HG03139 (cell line): ENCODE data around the gene DACH1.

Experiments
- ATAC-seq: cut with Tn5 transposase; IDR thresholded peaks from one replicate; pipeline ENCODE4 v1.9.1; 2021; ENCODE audit not compliant: unreplicated experiment

The DACH1 gene

DNA sequence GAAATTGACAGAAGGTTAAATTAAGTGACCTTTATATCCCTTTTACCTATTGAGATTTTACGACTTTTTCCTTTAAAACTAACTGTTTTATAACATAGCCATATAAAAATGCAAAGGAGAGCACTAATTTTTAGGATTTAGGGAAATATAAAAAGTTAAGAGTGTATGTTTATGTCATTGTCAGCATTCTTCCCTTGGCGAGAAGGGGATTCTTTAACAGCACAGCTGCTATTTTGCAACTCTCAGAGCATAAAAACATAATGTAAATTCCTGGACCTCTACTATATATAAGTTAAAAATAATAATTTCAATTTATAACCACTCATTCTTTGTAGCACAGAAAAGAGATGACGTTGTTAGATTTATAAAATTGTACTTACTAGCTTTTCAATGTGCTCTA, 363.2 kb downstream of the DACH1 start:
- ATAC-seq, result no peak

DNA sequence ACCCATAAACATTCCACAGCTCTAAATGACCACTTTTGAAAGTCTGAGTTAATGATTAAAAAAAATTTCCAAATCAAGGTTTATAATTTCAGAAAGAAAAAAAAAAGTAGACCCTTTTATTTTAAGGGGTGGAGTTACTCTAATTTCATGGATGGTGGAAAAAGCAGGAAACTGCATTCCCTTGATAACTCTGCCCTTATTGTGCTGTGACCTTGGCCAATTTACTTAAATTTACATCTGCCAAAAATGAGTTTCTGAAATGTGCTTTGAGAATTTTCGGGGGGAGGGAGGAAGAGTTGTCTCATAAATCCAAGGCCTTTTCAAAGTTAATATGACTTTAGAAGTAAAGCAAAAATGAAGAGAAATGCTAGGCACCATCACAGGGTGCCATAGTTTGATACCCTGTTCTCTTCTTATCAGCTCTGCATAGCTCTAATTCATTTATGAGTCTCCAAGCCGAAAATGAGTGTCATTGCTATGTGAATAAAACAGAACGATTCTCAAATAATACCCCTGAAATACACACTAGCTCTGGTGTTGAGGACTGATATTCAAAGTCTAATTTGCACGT, 367.0 kb downstream of the DACH1 start:
- no peak for ATAC-seq

DNA sequence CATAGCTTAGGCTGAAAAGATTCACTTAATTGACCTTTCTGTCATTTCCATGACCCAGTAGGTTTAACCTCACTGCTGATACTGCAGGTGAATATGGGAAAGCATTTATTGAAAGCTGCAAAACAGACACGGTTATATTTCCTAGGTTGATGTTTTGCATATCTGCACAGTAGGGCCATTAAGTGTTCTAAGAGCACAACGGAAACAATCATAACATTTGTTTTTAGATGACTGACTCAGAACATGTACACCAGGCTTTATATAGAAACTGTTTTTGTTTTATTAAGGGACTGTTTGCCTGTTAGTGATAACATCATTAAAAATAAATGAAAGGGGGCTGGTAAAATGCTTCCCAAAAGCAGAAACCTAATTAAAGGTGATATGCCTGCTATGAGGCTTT, 367.8 kb downstream of the DACH1 start:
- no peak for ATAC-seq

DNA sequence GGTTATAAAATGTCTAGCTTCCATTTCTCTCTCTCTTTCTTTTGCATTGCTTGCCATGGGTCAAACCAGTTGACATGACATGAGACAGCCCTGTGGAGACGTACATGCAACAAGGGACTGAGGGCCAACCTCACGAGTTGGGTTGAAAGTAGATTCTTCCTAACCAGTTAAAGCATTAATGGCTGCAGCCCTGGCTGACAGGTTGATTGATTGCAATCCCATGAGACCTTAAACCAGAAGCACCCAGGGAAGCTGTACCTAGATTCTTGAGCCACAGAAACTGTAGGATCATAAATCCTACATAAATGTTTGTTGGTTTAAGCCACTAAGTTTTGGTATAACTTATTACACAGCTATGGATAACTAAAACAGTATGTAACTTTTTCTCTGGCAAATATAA, 373.8 kb downstream of the DACH1 start:
- no peak for ATAC-seq

DNA sequence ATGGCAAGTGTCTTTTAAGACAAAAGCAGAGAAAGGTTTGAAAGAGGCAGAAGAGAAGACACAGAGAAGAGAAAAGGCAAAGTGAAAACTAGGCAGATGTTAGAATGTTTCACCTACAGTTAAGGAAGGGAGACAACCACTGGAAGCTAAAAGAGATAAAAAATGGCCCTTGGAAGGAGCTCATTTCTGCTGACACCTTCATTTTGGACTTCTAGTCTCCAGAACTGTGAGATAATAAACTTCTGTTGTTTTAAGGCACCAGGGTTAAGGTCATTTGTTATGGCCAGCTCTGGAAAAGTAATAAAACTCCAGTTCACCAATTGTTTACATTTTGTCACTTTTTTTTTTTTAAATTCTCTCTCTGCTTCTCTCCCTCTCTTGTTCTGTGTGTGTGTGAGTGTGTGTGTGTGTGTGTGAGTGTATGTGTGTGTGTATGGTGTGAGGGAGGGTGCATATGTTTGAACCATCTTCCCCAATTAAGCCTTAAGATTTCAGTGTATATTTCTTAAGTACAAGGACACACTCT, 374.6 kb downstream of the DACH1 start:
- ATAC-seq, result no peak

- no peak for ATAC-seq
Measured at GRCh38 chr13:71491010-71491409, 376.0 kb downstream of the DACH1 start.

DNA sequence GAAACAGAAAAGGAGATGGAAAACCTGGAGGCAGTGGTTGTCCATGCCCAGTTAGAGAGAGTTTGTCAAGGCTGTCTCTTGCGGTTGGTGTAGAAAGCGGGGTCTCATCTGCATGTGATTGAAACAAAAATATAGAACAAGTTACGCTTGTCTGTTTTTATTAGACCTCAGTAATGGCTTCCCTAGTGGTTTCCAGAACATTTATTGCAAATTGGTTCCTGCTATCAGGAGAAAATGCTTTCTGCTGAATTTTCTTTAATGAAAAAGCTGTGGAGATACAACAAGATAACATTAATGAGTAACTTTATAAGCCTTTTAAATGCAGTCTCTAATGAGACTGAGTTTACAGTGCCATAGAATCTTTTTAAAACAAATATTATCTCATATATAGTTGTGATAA, 378.0 kb downstream of the DACH1 start:
- no peak for ATAC-seq

DNA sequence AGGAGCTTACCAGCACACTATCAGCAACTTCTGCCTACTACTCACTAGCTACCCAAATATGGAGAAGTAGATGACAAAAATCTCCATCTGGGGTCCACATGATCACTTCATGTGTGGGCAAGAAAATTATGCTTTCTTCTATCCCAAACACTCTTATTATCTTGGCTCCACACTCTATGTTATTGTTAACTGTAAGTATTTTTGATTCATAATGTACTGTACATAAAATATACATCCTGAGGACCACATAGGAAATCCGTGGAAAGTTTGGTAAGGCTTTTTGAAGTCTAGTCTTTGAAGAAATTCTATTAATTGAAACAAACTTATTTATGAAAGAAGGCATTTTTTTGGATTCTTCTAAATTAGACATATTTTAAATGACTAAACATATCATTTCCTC, 378.8 kb downstream of the DACH1 start:
- ATAC-seq, result no peak

DNA sequence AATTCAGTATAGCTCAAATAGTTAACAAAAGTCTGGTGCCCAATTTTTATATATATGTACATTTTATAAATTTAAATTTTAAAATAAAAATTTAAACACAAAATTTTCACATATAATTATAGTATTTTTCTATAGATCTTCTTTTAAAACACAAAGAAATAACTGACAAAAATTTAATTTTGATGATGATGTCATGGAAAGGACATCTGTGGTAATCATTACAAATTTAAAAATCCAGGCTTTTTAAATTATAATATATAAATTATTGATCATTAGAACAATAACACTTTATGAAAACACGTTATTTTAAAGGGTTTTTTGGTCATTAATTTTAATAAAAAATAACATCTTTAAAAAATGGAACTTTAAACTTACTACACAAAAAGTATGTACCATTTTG, 381.1 kb downstream of the DACH1 start:
- ATAC-seq, result no peak

GRCh38 chr13:71483733-71484132, 383.3 kb downstream of the DACH1 start:
- no peak for ATAC-seq

DNA sequence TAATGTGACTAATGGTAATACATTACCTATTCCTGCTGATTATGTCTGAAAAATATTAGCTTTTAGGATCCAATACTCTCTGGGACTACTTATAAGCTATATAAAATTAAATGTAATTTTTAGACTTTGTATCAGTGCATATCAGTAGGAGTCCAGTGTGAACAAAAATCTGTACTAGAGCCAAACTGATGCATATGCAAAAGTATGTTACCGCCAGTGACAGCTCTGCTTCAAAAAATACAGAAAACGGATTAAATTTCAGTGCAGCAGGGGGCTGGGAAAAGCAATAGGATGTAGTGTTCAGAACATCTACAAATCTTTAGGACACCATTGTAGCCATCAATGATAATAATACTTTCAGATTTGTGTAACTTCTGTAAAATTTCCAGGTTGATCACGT, 385.5 kb downstream of the DACH1 start:
- no peak for ATAC-seq

DNA sequence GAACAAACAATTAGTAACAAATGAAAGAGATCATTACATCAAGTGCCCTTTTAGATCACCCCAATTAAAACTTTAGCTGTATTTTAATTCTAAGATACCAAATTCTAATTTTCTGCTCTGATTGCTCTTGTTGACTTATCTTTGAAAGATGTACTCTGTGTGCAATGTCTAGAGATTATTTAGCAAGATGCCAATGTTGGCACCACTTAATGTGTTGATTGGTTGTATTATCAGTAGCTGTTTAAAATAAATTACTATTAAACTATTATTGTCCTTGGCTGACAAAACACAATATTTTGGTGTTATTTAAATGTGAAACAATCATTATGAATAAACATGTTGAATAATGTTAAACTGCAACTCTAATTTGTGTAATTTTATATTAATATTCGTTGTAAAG, 386.0 kb downstream of the DACH1 start:
- ATAC-seq, result no peak

DNA sequence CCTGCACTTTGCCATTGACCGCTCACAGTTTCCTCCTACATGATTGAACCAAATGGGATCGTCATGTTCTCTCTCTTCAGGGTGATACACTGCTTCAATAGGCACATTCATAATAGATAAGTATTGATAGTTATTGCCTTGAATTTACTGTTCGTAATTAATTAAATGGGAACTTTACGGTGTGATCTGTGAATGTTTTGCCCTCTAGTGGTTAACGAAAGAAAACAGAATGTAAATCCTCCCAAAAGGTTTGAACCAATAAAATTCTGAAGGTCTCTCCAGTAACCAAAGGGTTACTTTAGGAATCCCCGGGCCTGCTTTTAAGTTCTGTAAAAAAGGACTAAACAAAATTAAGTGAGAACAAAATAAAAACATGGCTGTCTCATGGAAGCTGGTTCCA, 389.3 kb downstream of the DACH1 start:
- ATAC-seq, result no peak

- ATAC-seq, result no peak
Measured at GRCh38 chr13:71474936-71475335, 392.1 kb downstream of the DACH1 start.

- no peak for ATAC-seq
Measured at GRCh38 chr13:71469626-71470025, 397.4 kb downstream of the DACH1 start.

- no peak for ATAC-seq
Measured at GRCh38 chr13:71464686-71465085, 402.3 kb downstream of the DACH1 start.

- no peak for ATAC-seq
Measured at GRCh38 chr13:71461892-71462291, 405.1 kb downstream of the DACH1 start.

DNA sequence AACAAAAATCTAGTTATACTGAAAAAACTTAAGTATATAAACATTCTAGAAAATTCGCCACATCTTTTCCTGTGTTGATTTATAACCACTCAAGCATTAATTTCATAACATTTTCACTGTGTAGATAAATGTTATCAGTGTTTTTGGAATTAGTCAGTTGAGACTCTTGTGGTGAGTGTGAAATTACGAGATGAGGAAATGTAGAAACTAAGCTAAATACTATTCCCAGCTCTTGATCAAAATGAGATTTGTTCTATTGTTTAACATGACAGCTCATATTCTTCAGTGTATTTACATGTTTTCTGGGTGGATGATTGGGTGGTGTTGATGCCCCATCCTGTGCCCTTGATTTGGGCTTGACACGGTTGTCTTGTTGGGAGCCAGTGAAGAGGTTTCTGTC, 406.8 kb downstream of the DACH1 start:
- ATAC-seq, result no peak

DNA sequence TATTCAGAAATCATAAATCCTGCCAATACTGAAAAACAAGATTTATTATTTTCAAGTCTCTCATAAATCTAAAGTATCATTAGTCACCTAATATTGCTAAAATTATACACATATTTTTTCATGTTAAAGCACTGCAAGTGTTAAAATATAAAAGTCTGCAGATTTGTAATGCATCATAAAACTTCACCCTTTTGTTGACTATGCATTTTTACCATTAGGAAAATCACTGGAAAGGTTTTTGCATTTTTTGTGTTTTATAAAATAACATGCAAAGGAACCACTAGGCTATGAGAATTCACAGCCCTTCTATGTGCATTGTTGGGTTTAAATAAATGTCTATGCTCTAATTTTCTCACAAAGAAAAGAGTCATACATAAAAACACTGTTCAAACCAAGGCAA, 407.3 kb downstream of the DACH1 start:
- ATAC-seq, result no peak

GRCh38 chr13:71457645-71458044, 409.4 kb downstream of the DACH1 start:
- ATAC-seq, result no peak

- no peak for ATAC-seq
Measured at GRCh38 chr13:71456136-71456535, 410.9 kb downstream of the DACH1 start.

GRCh38 chr13:71454509-71454908, 412.5 kb downstream of the DACH1 start:
- no peak for ATAC-seq

GRCh38 chr13:71448080-71448630, 418.8 kb downstream of the DACH1 start:
- no peak for ATAC-seq
